Transverse colon (tissue), 4 donors: ENCODE measurements around the gene RHEB. TPM values are rescaled to one million over a fixed set of nuclear protein-coding genes. Genes with fewer than 3 reads are reported as not detected.

Experiments
- DNase-seq: peaks from one replicate; pipeline ENCODE4 v3.0.0-alpha.2; 2019
- H3K27ac ChIP-seq, 4 donors: fragments of 200-600 bp; sonication (generic); 2 replicates each; pipeline ENCODE4 v1.5.1; 2016 to 2018; ENCODE audit warnings: inconsistent platforms in 4 of 4
- H3K27me3 ChIP-seq: fragments of 200-600 bp; sonication (generic); 2 replicates; pipeline ENCODE4 v1.5.1; 2017; ENCODE audit warnings: inconsistent platforms
- H3K36me3 ChIP-seq, 4 donors: fragments of 200-600 bp; sonication (generic); 2 replicates each; pipeline ENCODE4 v1.5.1; 2017 to 2019; ENCODE audit warnings: inconsistent platforms in 4 of 4
- H3K4me1 ChIP-seq, 4 donors: fragments of 200-600 bp; sonication (generic); 2 replicates each; pipeline ENCODE4 v1.5.1; 2017 to 2020; ENCODE audit warnings: inconsistent platforms in 4 of 4
- H3K4me3 ChIP-seq, 4 donors: fragments of 200-600 bp; sonication (generic); 1 replicate in 1 of 4; 2 replicates in 3 of 4; pipeline versions ENCODE4 v1.5.1 to v1.6.1; 2017 to 2019; ENCODE audit warnings: inconsistent platforms in 4 of 4
- H3K9me3 ChIP-seq, 2 donors: fragments of 200-600 bp; sonication (generic); 2 replicates each; pipeline ENCODE4 v1.5.1; 2017 to 2019; ENCODE audit warnings: inconsistent platforms in 2 of 2
- EP300 ChIP-seq: sonication (generic); formaldehyde crosslinking; IDR thresholded peaks from one replicate; pipeline ENCODE4 v1.6.1; 2017; ENCODE audit warnings: antibody characterized with exemption, low read depth
- POLR2A ChIP-seq: fragments of 450-650 bp; IDR thresholded peaks from one replicate; pipeline ENCODE4 v1.6.1; 2016; ENCODE audit warnings: antibody characterized with exemption, mild to moderate bottlenecking, moderate library complexity
- POLR2AphosphoS5 ChIP-seq, 3 donors: sonication (generic); formaldehyde crosslinking; IDR thresholded peaks; one replicate each; pipeline ENCODE4 v1.6.1; 2016; ENCODE audit warnings: antibody characterized with exemption in 3 of 3
- WGBS, 2 donors: methylation state at CpG; one replicate each; pipeline ENCODE4 v1.1.5; 2018; ENCODE audit warnings: low coverage in 1 of 2; 5-methylcytosine and 5-hydroxymethylcytosine counted together
- in situ Hi-C, 4 donors: fragments of 200-750 bp; cut with MboI; loops; one replicate each; pipeline versions ENCODE4 v1.15.0 to v1.15.1; 2017; ENCODE audit warnings: low sequenced_read_pairs in 3 of 4, low pct_ligation_motif_present in 1 of 4, low pct_unique_long_range_greater_than_20kb in 1 of 4
- intact Hi-C: fragments of 100-400 bp; cut with DNase I; formaldehyde crosslinking; loops from one replicate; pipeline ENCODE4 v1.15.1; 2023; ENCODE audit warnings: low total_unique reads
- total RNA-seq, 4 donors: library from RNA; depleted of rRNA; stranded (reverse); fragments of >200 nt; gene quantifications; one replicate each; pipeline ENCODE4 v1.1.0, GENCODE V29; 2016
- TF ChIP-seq, protein P1 (sequence below), 5 experiments: fragments of 200-600 bp in 3 of 5; fragments of 450-650 bp in 2 of 5; sonication (generic) in 3 of 5; IDR thresholded peaks; 1 replicate in 2 of 5; 2 replicates in 3 of 5; pipeline ENCODE4 v1.5.1; 2016 to 2017; ENCODE audit warnings: antibody characterized with exemption in 5 of 5, inconsistent platforms in 3 of 5, mild to moderate bottlenecking in 2 of 5, moderate library complexity in 1 of 5

RHEB gene
- total RNA-seq, 4 donors from 2014 or later = 12.7 to 70.5 (median 42.8) TPM

- Histone ChIP-seq H3K36me3 (no peaks in the 10 kb centered on the region), H3K4me3 (no peak overlapping the region), H3K4me1 (peaks cover 4 to 53% (median 24%) of the 10 kb centered on the region in 4 donors), H3K9me3 (no peaks in the 10 kb centered on the region), H3K27ac (peak overlapping the region in 3 of 4 donors; percentile 44 to 60 (median 56)), H3K27me3 (no peaks in the 10 kb centered on the region)
- intact Hi-C loops (no loop called here), in situ Hi-C loops (no loop called here)
- WGBS, 2 donors = 81 to 97% methylated on average over 2 to 4 of the region's 4 CpGs
- DNase-seq = no peak
- TF ChIP-seq EP300 (no peak), POLR2A (no peak), POLR2AphosphoS5 (IDR thresholded peaks at IDR 0.05) (no peak)
- TF ChIP-seq, protein P1, sequence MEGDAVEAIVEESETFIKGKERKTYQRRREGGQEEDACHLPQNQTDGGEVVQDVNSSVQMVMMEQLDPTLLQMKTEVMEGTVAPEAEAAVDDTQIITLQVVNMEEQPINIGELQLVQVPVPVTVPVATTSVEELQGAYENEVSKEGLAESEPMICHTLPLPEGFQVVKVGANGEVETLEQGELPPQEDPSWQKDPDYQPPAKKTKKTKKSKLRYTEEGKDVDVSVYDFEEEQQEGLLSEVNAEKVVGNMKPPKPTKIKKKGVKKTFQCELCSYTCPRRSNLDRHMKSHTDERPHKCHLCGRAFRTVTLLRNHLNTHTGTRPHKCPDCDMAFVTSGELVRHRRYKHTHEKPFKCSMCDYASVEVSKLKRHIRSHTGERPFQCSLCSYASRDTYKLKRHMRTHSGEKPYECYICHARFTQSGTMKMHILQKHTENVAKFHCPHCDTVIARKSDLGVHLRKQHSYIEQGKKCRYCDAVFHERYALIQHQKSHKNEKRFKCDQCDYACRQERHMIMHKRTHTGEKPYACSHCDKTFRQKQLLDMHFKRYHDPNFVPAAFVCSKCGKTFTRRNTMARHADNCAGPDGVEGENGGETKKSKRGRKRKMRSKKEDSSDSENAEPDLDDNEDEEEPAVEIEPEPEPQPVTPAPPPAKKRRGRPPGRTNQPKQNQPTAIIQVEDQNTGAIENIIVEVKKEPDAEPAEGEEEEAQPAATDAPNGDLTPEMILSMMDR (IDR thresholded peaks at IDR 0.05) = no peak
Measured at GRCh38 chr7:151505836-151506468, 13.7 kb downstream of the RHEB start.

DNA sequence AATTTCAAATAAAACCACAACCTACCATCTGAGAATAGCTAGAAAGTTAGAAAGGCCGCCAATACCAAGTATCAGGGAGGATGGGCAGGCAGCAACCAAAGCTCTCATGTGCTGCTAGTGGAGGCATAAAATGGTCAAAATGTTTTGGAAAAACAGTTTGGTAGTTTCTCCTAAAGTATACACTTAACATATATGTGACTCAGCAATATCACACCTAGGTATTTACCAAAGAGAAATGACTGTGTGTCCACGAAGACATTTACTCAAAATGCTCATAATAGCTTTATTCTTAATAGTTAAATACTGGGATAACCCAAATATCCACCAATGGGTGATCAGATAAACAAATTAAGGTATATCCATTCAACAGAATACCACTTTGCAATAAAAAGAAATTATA, 14.3 kb downstream of the RHEB start:
- DNase-seq = no peak
- Histone ChIP-seq H3K9me3 (no peaks in the 10 kb centered on the region), H3K4me1 (peaks cover 4 to 53% (median 24%) of the 10 kb centered on the region in 4 donors), H3K27ac (peak overlapping the region in 2 of 4 donors; percentile 44 to 60), H3K27me3 (no peaks in the 10 kb centered on the region), H3K4me3 (no peak overlapping the region), H3K36me3 (no peaks in the 10 kb centered on the region)
- 64 to 80% methylated on average over 2 of the region's 2 CpGs for WGBS, 2 donors
- in situ Hi-C loops = no loop called here
- intact Hi-C loops = no loop called here
- TF ChIP-seq EP300 (no peak), POLR2A (no peak), POLR2AphosphoS5 (IDR thresholded peaks at IDR 0.05) (no peak)
- TF ChIP-seq, protein P1 (IDR thresholded peaks at IDR 0.05) = no peak

GRCh38 chr7:151504715-151505326, 14.9 kb downstream of the RHEB start:
- in situ Hi-C loops (no loop called here), intact Hi-C loops (no loop called here)
- no peak for DNase-seq
- TF ChIP-seq POLR2AphosphoS5 (IDR thresholded peaks at IDR 0.05) (no peak), POLR2A (no peak), EP300 (no peak)
- TF ChIP-seq, protein P1 (IDR thresholded peaks at IDR 0.05) = no peak
- Histone ChIP-seq H3K9me3 (no peaks in the 10 kb centered on the region), H3K27me3 (no peaks in the 10 kb centered on the region), H3K27ac (peak overlapping the region; percentile 18 to 70 (median 41)), H3K36me3 (no peaks in the 10 kb centered on the region), H3K4me1 (peaks cover 4 to 50% (median 20%) of the 10 kb centered on the region in 4 donors), H3K4me3 (no peak overlapping the region)
- WGBS, 2 donors = 69 to 76% methylated on average over 4 of the region's 4 CpGs

GRCh38 chr7:151503902-151504714, 15.6 kb downstream of the RHEB start:
- H3K4me3 ChIP-seq = no peak overlapping the region
- in situ Hi-C loops = no loop called here
- no peak for DNase-seq
- WGBS, 2 donors = 60 to 73% methylated on average over 5 to 7 of the region's 7 CpGs
- H3K27me3 ChIP-seq = no peaks in the 10 kb centered on the region
- peaks cover 4 to 50% (median 15%) of the 10 kb centered on the region in 4 donors for H3K4me1 ChIP-seq
- intact Hi-C loops = no loop called here
- no peaks in the 10 kb centered on the region for H3K36me3 ChIP-seq
- TF ChIP-seq EP300 (no peak), POLR2AphosphoS5 (IDR thresholded peaks at IDR 0.05) (peak; percentile 29 to 59 (median 41))
- H3K27ac ChIP-seq = peak overlapping the region; percentile 18 to 70 (median 31)
- no peaks in the 10 kb centered on the region for H3K9me3 ChIP-seq
